PFSK-1 (cell line): ENCODE measurements around the gene SUPV3L1.

Experiments used
- FOXP2 ChIP-seq: optimal IDR thresholded peaks from 2 replicates; pipeline ENCODE3; 2011; ENCODE audit warnings: borderline replicate concordance, control low read depth, inconsistent platforms; ENCODE audit not compliant: insufficient read depth; ENCODE audit errors: extremely low read length, extremely low read depth
- POLR2AphosphoS5 ChIP-seq: IDR thresholded peaks from 2 replicates; pipeline ENCODE4 v1.6.1; 2012; ENCODE audit warnings: low read depth, mild to moderate bottlenecking, control low read depth, low read length, moderate library complexity
- REST ChIP-seq, 2 experiments: IDR thresholded peaks; 2 replicates each; pipeline versions ENCODE4 v1.6.1 to v1.8.0; 2011 to 2012; ENCODE audit warnings: low read depth in 2 of 2, low read length in 2 of 2, control low read depth in 1 of 2, inconsistent platforms in 1 of 2, mild to moderate bottlenecking in 1 of 2, moderate library complexity in 1 of 2; ENCODE audit not compliant: insufficient read depth in 1 of 2
- SIN3A ChIP-seq: IDR thresholded peaks from 2 replicates; pipeline ENCODE4 v1.6.1; 2012; ENCODE audit warnings: mild to moderate bottlenecking, low read length, moderate library complexity, borderline replicate concordance; ENCODE audit not compliant: insufficient read depth
- TAF1 ChIP-seq: IDR thresholded peaks from 2 replicates; pipeline ENCODE4 v1.6.1; 2012; ENCODE audit warnings: low read length, control low read depth, borderline replicate concordance; ENCODE audit not compliant: insufficient read depth

SUPV3L1 gene

DNA sequence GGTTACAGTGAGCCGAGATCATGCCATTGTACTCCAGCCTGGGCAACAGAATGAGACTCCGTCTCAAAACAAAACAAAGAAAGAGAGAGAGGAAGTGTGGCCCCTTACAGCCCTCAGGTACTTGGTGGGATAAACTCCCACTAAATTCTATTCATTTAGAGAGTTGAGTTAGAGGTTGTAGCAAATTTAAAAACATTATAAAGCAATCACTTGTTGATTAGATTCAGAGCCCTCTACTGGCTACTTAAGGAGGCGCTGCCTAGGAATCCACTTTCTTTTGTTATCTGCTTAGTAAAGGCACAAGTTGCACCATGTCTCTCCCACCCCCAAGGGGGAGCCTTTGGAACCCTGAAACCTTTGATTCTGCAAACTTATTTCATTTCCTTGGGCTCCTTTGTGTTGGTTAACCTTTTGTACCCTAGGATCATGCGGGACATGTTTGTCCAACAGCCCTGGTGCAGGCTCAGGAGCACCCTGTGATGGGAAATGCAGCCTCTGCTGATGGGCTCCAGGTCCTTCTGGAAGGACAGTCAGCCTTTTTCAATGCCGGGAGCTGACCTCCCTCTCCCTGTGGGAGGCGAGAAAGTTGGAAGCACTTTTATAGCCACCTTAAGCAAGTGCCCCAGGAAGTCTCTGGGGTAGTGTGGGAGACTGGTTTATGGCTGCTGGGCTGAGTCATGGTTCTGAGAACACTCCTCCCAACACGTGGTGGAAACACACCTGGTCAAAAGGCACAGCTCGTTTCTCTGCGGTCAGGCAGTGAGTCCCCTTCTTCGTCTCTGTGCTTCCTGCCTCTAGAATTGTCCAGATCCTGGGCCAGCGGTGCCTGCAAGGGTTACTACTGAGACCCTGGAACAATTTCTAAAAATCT is 42.4 kb downstream of the SUPV3L1 start:
- TF ChIP-seq TAF1 (no peak), POLR2AphosphoS5 (no peak), FOXP2 (no peak)

DNA sequence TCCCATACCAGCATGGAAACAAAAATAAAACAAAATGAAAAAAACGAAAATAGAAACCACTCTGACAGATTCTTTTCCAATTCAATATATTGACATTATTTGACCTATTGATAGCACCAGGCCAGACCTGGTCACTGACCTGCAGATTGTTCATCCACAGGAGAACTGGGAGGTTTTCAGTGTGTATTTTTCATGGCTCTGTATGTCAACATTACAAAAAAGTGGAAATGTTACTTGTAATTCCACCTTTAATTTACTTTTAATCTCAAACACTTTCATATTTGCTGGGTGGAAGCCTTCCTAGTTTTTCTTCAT is 43.0 kb downstream of the SUPV3L1 start:
- TF ChIP-seq REST (IDR thresholded peaks at IDR 0.05; ENCODE audit: insufficient read depth in 1 of 2, low read depth in 2 of 2, low read length in 2 of 2) = no peak
- TF ChIP-seq SIN3A = no peak
- TF ChIP-seq FOXP2 = no peak
- TF ChIP-seq TAF1 = no peak
- TF ChIP-seq POLR2AphosphoS5 = no peak

GRCh38 chr10:69224862-69225657 is 45.0 kb downstream of the SUPV3L1 start:
- no peak for TF ChIP-seq REST (IDR thresholded peaks at IDR 0.05; ENCODE audit: insufficient read depth in 1 of 2, low read depth in 2 of 2, low read length in 2 of 2)
- no peak for TF ChIP-seq TAF1
- TF ChIP-seq SIN3A = no peak
- no peak for TF ChIP-seq POLR2AphosphoS5
- no peak for TF ChIP-seq FOXP2

DNA sequence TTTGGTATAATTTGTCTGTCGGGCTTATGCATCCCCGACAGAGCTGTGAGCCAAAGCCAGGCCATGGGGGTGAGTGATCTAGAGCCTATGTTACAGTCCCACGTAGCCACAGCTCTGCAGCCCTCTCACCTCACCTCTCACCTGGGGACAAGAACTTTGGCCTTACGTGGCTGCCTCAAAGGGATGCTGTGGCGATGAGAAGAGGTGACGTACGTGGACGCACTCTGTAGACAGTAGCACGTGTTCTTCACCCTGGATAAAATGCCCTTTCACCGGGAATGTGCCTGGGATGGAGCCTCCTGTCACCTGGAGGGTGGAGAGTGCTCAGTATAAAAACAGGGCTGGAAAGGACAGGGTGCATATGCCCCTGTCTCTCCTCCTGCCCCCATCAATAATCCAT is 45.6 kb downstream of the SUPV3L1 start:
- TF ChIP-seq TAF1 (no peak), REST (IDR thresholded peaks at IDR 0.05; ENCODE audit: insufficient read depth in 1 of 2, low read depth in 2 of 2, low read length in 2 of 2) (no peak), FOXP2 (no peak), SIN3A (no peak), POLR2AphosphoS5 (no peak)

- TF ChIP-seq SIN3A (no peak), POLR2AphosphoS5 (no peak), TAF1 (no peak), FOXP2 (no peak), REST (IDR thresholded peaks at IDR 0.05; ENCODE audit: insufficient read depth in 1 of 2, low read depth in 2 of 2, low read length in 2 of 2) (no peak)
These were observed 47.0 kb downstream of the SUPV3L1 start for GRCh38 chr10:69226919-69227450.
